Islet precursor cell (in vitro differentiated cells): ENCODE measurements around the gene CFAP251.

ENCODE experiments used
- DNase-seq: peaks from one replicate; pipeline ENCODE4 v3.0.0-alpha.2; 2018

Gene CFAP251

DNA sequence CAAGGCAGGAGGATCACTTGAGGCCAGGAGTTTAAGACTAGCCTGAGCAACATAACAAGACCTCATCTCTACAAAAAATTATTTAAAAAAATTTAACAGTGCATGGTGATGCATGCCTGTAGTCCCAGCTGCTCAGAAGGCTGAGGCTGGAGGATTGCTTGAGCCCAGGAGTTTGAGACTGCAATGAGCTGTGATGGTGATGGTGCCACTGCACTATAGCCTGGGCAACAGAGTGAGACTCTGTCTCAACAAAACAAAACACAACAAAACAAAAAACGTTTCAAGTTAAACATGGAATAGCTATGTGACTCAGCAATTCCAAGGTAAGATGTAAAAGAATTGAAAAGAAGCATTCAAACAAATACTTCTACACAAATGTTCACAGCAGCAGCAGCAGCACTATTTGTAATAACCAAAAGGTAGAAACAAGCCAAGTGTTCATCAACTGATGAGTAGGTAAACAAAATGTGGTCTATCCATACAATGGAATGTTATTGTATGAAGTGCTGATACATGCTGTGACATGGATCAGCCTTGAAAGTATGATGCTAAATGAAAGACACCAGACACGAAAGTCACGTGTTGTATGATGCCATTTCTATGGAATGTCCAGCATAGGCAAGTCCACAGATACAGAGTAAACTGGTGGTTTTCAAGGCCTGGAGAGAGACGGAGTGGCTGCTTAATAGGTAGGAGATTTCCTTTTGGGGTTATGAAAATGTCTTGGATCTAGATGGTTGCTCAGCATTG is 31.4 kb downstream of the CFAP251 start:
- DNase-seq = no peak

- no peak for DNase-seq
These were observed 34.8 kb downstream of the CFAP251 start for GRCh38 chr12:121953117-121953692.

GRCh38 chr12:121953695-121954094 is 35.3 kb downstream of the CFAP251 start:
- no peak for DNase-seq

- no peak for DNase-seq
These were observed 37.2 kb downstream of the CFAP251 start for GRCh38 chr12:121955258-121956237.

GRCh38 chr12:121957861-121958515 is 39.6 kb downstream of the CFAP251 start:
- no peak for DNase-seq

GRCh38 chr12:121958541-121959240 is 40.3 kb downstream of the CFAP251 start:
- DNase-seq = no peak

DNA sequence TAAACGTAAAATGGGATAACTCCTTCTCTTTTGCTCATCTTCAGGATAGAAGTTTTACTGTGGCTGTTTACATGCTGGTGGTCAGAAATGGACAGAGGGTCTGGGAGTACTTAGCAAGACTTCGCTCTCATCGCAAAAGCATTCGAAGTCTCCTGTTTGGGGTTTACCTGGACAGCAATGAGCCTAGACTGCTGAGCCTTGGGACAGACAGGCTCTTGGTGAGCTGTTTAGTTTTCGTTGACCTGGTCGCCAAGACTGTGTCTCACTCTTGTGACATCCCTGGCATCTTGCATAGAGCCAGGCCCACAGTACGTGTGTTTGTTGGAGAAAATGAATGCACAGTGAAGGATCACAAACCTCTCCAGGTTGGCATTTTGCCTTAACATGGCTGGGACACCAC is 42.1 kb downstream of the CFAP251 start:
- no peak for DNase-seq

DNA sequence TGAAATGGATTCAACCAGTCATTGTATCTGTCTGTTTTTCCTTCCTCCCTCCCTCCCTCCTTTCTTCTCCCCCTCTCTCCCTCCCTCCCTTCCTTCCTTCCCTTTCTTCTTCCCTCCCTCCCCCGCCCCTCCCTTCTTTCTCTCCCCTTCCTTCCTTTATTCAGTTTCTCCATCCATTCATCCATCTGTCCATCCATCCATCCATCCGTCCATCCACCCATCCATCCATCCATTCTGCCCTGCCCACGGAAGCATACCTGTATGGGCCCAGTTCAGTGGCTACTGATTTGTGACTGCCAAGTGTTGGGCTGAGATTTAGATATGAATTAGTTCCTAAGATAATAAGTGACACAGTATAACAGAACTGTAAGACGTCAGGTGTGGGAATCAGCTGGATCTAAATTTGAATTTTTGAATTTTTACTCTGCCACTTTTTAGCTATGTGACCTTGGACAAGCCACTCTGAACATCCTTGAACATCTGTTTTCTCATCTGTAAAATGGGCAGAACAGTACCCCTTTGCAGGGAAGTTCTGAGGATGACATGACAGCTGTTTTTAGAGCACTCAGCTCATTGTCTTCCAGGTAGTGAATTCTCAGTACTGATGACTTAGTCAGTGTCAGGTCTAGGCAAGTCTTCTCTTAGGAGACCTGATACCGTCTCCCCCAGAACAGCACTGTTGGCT is 42.9 kb downstream of the CFAP251 start:
- DNase-seq = no peak

- no peak for DNase-seq
These were observed 45.1 kb downstream of the CFAP251 start for GRCh38 chr12:121963341-121964018.

DNA sequence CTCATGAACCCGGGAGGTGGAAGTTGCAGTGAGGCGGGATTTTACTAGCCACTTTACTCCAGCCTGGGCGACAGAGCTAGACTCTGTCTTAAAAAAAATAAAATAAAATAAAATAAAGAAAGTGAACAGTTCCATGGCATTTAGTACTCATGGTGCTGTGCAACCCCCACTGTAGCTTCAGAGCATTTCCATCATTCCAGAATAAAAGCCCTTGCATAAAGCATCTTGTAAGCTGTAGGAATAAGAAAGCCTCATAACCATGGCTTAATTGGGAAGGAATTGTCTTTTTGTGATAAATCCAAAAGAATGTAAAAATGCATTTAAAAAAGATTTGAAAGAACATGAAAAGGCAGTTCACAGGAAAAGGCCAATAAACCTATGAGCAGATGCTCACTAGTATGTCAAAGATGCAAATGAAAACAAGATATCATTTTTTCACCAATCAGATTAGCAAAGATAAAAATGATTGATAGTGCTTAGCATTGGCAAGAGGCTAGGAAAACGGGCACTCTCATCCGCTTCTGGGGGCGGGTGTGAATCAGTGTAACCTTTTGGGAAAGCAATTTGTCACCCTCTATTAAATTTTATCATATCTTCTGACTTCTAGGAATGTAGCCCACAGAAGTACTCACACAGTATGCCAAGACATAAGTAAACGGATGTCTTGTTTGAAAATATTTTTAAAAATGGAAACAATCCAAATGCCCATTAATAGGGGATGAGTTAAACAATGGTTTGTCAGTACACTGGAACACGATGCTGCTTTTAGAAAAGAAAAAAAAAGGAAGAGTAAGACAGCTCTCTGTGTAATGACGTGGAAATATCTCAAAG is 46.6 kb downstream of the CFAP251 start:
- no peak for DNase-seq

- no peak for DNase-seq
These were observed 48.6 kb downstream of the CFAP251 start for GRCh38 chr12:121966959-121967358.

DNA sequence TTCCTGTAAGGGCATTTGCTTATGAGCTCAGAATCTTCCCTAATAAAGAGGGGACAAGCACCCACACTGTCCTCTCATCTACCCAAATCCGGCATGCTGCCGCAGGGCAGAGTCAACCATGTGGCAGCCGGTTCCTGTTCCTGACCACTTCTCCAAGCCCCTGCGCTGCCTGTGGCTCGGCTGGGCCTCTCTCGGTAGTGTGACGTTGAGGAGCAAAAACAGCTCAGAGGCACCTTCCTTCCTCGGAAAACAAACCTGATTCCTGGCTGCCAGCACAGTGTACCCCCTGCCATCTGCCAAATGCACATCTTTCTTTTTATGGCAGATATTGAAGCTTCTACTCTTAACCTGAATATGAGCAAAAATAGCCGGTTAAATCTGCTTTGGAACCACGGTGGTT is 50.5 kb downstream of the CFAP251 start:
- DNase-seq = no peak

- no peak for DNase-seq
These were observed 51.3 kb downstream of the CFAP251 start for GRCh38 chr12:121969726-121970125.

GRCh38 chr12:121970581-121971300 is 52.3 kb downstream of the CFAP251 start:
- DNase-seq = no peak

- DNase-seq = no peak
These were observed 55.9 kb downstream of the CFAP251 start for GRCh38 chr12:121974026-121974985.

- DNase-seq = no peak
These were observed 56.6 kb downstream of the CFAP251 start for GRCh38 chr12:121975021-121975420.

DNA sequence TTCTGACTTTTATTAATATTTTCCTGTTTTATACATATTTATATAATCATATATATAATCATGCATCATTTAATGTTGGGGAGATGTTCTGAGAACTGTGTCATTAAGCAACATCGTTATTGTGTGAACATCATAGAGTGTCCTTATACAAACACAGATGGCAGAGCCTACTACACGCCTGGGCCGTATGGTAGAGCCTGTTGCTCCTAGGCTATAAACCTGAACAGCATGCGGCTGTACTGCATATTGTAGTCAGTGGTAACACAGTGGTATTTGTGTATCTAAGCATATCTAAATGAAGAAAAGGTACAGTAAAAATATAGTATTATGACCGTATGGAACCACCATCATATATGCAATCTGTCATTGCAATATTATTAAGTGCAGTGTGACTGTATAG is 58.6 kb downstream of the CFAP251 start:
- DNase-seq = no peak

- no peak for DNase-seq
These were observed 61.9 kb downstream of the CFAP251 start for GRCh38 chr12:121980191-121980891.
